Measurements from ENCODE around the gene LINC01488. TPM values are rescaled to one million over a fixed set of nuclear protein-coding genes. Genes with fewer than 3 reads are reported as not detected.

The LINC01488 gene
- total and polyA plus RNA-seq, 2 experiments from 2014 or later: not detected

GRCh38 chr11:69504576-69505335 is 23.3 kb downstream of the LINC01488 start:
- 78 to 80% methylated on average over 9 to 10 of the region's 10 CpGs for WGBS, 2 experiments (ENCODE audit: low coverage in 1 of 2, low lambda C conversion rate in 2 of 2, missing lambda C conversion rate in 2 of 2)
- no peaks in the 10 kb centered on the region for H4K20me1 ChIP-seq (ENCODE audit: insufficient read depth)
- no peak overlapping the region for H2AFZ ChIP-seq

GRCh38 chr11:69508974-69509373 is 27.5 kb downstream of the LINC01488 start:
- Histone ChIP-seq H3K4me2 (ENCODE audit: unreplicated experiment) (no peak overlapping the region), H3K27ac (no peak overlapping the region), H4K20me1 (ENCODE audit: insufficient read depth) (no peaks in the 10 kb centered on the region), H2AFZ (no peak overlapping the region), H3K79me2 (ENCODE audit: insufficient read depth) (no peaks in the 10 kb centered on the region), H3K36me3 (ENCODE audit: low read depth) (no peaks in the 10 kb centered on the region), H3K9me2 (ENCODE audit: insufficient read depth) (no peaks in the 10 kb centered on the region), H3K27me3 (replicated peaks; ENCODE audit: insufficient read depth) (no peaks in the 10 kb centered on the region), H3F3A (ENCODE audit: insufficient read depth) (no peaks in the 10 kb centered on the region), H3K4me1 (ENCODE audit: insufficient read depth) (peaks cover 6% of the 10 kb centered on the region), H3K9me3 (ENCODE audit: low read depth) (no peaks in the 10 kb centered on the region), H3K9ac (no peak overlapping the region), H3K4me3 (no peak overlapping the region)
- TF ChIP-seq EZH2 (IDR thresholded peaks at IDR 0.05; ENCODE audit: insufficient read depth, poor library complexity, severe bottlenecking) (no peak), EZH2phosphoT487 (IDR thresholded peaks at IDR 0.05; ENCODE audit: insufficient read depth, low read depth) (no peak)
- in situ Hi-C loops (cut with MboI): no loop called here
- no peak for DNase-seq
- whole genome bisulfite sequencing, 2 experiments (ENCODE audit: low coverage in 1 of 2, low lambda C conversion rate in 2 of 2, missing lambda C conversion rate in 2 of 2): 65 to 82% methylated on average over 5 of the region's 5 CpGs

More at GRCh38 chr11:69504576-69505335, 23.3 kb downstream of the LINC01488 start:
- H3K9ac ChIP-seq: no peak overlapping the region
- H3K4me3 ChIP-seq: no peak overlapping the region
- H3F3A ChIP-seq (ENCODE audit: insufficient read depth): no peaks in the 10 kb centered on the region
- DNase-seq: no peak
- H3K9me3 ChIP-seq (ENCODE audit: low read depth): no peaks in the 10 kb centered on the region
- H3K4me2 ChIP-seq (ENCODE audit: unreplicated experiment): no peak overlapping the region
- H3K9me2 ChIP-seq (ENCODE audit: insufficient read depth): no peaks in the 10 kb centered on the region
- no peaks in the 10 kb centered on the region for H3K79me2 ChIP-seq (ENCODE audit: insufficient read depth)
- no peaks in the 10 kb centered on the region for H3K4me1 ChIP-seq (ENCODE audit: insufficient read depth)
- no peaks in the 10 kb centered on the region for H3K27me3 ChIP-seq (replicated peaks; ENCODE audit: insufficient read depth)
- in situ Hi-C loops (cut with MboI): no loop called here
- no peak for TF ChIP-seq EZH2 (IDR thresholded peaks at IDR 0.05; ENCODE audit: insufficient read depth, poor library complexity, severe bottlenecking)
- no peak for TF ChIP-seq EZH2phosphoT487 (IDR thresholded peaks at IDR 0.05; ENCODE audit: insufficient read depth, low read depth)
- no peaks in the 10 kb centered on the region for H3K36me3 ChIP-seq (ENCODE audit: low read depth)
- no peak overlapping the region for H3K27ac ChIP-seq

GRCh38 chr11:69509381-69509780 is 27.9 kb downstream of the LINC01488 start:
- TF ChIP-seq EZH2phosphoT487 (IDR thresholded peaks at IDR 0.05; ENCODE audit: insufficient read depth, low read depth) (no peak), EZH2 (IDR thresholded peaks at IDR 0.05; ENCODE audit: insufficient read depth, poor library complexity, severe bottlenecking) (no peak)

GRCh38 chr11:69509846-69510390 is 28.5 kb downstream of the LINC01488 start:
- no peaks in the 10 kb centered on the region for H4K20me1 ChIP-seq (ENCODE audit: insufficient read depth)
- 81 to 84% methylated on average over 10 of the region's 10 CpGs for WGBS, 2 experiments (ENCODE audit: low coverage in 1 of 2, low lambda C conversion rate in 2 of 2, missing lambda C conversion rate in 2 of 2)
- H3K4me3 ChIP-seq: no peak overlapping the region
- H3K4me2 ChIP-seq (ENCODE audit: unreplicated experiment): no peak overlapping the region
- no peak overlapping the region for H3K27ac ChIP-seq
- TF ChIP-seq EZH2 (IDR thresholded peaks at IDR 0.05; ENCODE audit: insufficient read depth, poor library complexity, severe bottlenecking) (no peak), EZH2phosphoT487 (IDR thresholded peaks at IDR 0.05; ENCODE audit: insufficient read depth, low read depth) (no peak)
- H3F3A ChIP-seq (ENCODE audit: insufficient read depth): no peaks in the 10 kb centered on the region
- no peaks in the 10 kb centered on the region for H3K9me3 ChIP-seq (ENCODE audit: low read depth)
- H3K4me1 ChIP-seq (ENCODE audit: insufficient read depth): peaks cover 6% of the 10 kb centered on the region
- H3K9ac ChIP-seq: no peak overlapping the region
- no peak overlapping the region for H2AFZ ChIP-seq
- no peaks in the 10 kb centered on the region for H3K79me2 ChIP-seq (ENCODE audit: insufficient read depth)
- in situ Hi-C loops (cut with MboI): no loop called here
- H3K27me3 ChIP-seq (replicated peaks; ENCODE audit: insufficient read depth): no peaks in the 10 kb centered on the region
- no peak for DNase-seq
- no peaks in the 10 kb centered on the region for H3K36me3 ChIP-seq (ENCODE audit: low read depth)
- no peaks in the 10 kb centered on the region for H3K9me2 ChIP-seq (ENCODE audit: insufficient read depth)

More at GRCh38 chr11:69509381-69509780, 27.9 kb downstream of the LINC01488 start:
- Histone ChIP-seq H3K9me3 (ENCODE audit: low read depth) (no peaks in the 10 kb centered on the region), H3K27me3 (replicated peaks; ENCODE audit: insufficient read depth) (no peaks in the 10 kb centered on the region), H3K79me2 (ENCODE audit: insufficient read depth) (no peaks in the 10 kb centered on the region), H3K36me3 (ENCODE audit: low read depth) (no peaks in the 10 kb centered on the region), H4K20me1 (ENCODE audit: insufficient read depth) (no peaks in the 10 kb centered on the region), H3K4me2 (ENCODE audit: unreplicated experiment) (no peak overlapping the region), H2AFZ (no peak overlapping the region), H3K27ac (no peak overlapping the region), H3K4me1 (ENCODE audit: insufficient read depth) (peaks cover 6% of the 10 kb centered on the region), H3K9ac (no peak overlapping the region), H3K4me3 (no peak overlapping the region), H3F3A (ENCODE audit: insufficient read depth) (no peaks in the 10 kb centered on the region), H3K9me2 (ENCODE audit: insufficient read depth) (no peaks in the 10 kb centered on the region)
- WGBS, 2 experiments (ENCODE audit: low coverage in 1 of 2, low lambda C conversion rate in 2 of 2, missing lambda C conversion rate in 2 of 2): 83 to 90% methylated on average over 7 of the region's 7 CpGs
- no peak for DNase-seq
- in situ Hi-C loops (cut with MboI): no loop called here

Measured in GM23248 (cell line).